ENCODE measurements around the gene TTLL13.

DNA sequence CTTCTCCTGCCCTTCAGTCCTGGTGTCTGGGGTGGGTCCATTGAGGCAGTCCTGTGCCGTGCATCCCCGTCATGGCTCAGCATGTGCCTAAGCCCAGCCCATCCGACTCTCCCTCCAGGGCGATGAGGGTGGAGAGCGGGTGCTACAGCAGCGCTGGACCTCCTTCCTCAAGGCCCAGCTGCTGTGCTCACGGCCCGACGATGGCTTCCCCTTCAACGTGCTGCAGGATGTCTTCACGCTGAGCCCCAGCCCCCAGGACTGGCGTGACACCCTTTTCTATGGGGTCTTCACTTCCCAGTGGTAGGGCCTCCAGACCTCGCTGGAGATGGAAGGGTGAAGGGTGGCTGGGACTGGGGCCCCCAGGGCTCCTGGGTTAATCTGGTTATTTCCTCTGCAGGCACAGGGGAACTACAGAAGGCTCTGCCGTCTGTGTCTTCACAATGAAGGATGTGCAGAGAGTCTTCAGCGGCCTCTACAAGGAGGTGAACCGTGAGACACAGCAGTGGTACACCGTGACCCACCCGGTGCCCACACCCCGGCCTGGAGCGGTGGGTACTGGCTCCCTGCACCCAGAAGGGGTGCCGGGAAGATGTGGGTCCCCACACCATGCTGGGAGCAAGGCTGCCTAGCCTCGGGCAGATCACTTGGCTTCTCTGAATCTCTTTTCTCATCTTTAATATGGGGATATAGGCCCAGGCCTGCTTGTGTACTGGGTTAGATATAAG lies 25.8 kb upstream of the TTLL13 start:
- TF ChIP-seq, protein P1, sequence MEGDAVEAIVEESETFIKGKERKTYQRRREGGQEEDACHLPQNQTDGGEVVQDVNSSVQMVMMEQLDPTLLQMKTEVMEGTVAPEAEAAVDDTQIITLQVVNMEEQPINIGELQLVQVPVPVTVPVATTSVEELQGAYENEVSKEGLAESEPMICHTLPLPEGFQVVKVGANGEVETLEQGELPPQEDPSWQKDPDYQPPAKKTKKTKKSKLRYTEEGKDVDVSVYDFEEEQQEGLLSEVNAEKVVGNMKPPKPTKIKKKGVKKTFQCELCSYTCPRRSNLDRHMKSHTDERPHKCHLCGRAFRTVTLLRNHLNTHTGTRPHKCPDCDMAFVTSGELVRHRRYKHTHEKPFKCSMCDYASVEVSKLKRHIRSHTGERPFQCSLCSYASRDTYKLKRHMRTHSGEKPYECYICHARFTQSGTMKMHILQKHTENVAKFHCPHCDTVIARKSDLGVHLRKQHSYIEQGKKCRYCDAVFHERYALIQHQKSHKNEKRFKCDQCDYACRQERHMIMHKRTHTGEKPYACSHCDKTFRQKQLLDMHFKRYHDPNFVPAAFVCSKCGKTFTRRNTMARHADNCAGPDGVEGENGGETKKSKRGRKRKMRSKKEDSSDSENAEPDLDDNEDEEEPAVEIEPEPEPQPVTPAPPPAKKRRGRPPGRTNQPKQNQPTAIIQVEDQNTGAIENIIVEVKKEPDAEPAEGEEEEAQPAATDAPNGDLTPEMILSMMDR (IDR thresholded peaks at IDR 0.05), result no peak
- no peak for TF ChIP-seq POLR2A (IDR thresholded peaks at IDR 0.05)
